Measurements from ENCODE around the gene KDM2A. TPM values are rescaled to one million over a fixed set of nuclear protein-coding genes. Genes with fewer than 3 reads are reported as not detected.

The KDM2A gene
- total RNA-seq, 6 experiments from 2014 or later = 23.8 to 37.1 (median 33.4) TPM

DNA sequence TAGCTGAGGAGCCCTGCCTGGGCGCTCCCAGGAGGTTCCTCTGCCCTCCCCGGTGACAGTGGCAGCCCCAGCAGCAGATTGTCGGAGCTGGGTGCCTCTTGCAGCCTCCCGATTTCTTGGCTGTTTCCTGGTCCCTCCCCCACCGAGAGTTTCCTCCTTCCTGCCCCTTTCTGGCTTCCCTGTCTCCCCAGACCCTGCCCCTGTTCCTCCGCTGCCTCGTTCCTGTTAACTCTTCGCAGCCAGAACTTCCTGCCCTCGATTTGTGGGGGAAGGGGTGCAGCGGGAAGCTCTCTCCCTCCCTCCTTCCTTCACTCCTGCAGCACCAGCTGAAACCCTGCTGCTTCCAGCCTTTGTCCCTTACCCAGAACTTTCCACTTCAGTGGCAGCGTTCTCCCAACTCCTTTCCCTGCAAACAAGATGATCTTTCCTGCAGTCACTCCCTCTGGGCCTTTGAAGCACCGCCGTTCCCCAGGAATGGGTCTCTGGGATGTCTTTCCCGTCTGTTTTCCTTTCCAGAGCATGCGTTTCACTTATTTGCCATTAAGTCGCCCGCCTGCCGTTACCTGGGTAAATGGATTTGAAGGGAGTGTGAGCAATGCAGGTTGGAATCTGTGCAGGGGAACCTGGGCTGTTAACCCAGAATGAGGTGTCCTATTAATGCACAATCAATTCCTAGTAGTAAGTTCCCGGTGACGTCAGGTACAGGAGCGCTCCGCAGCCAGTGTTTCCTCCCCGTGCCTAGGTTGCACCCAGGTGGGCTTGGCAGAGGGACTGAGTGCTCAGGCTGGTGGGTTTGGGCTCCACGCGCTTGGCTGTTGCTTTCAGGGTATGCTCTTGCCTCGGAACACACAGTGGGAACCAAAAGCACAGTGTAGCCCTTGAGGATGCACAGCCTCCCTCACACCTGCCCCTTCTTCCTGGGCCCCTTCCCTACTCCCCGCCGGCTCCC is 151.5 kb downstream of the KDM2A start:
- intact Hi-C loops (cut with DNase I) = loop anchor here in 1 of 2 donors (5.0 to 10.0 kb wide), 2 partner anchors 37 to 114 kb away; no protein-coding TSS in a partner anchor
- Histone ChIP-seq H3K4me3 (peak overlapping the region; percentile 13 to 31 (median 15)), H3K4me1 (peaks cover 0 to 48% (median 14%) of the 10 kb centered on the region in 4 donors), H3K27ac (peak overlapping the region; percentile 30 to 90 (median 30)), H3K9me3 (no peaks in the 10 kb centered on the region), H3K27me3 (no peaks in the 10 kb centered on the region), H3K36me3 (no peaks in the 10 kb centered on the region)
- TF ChIP-seq, protein P1, sequence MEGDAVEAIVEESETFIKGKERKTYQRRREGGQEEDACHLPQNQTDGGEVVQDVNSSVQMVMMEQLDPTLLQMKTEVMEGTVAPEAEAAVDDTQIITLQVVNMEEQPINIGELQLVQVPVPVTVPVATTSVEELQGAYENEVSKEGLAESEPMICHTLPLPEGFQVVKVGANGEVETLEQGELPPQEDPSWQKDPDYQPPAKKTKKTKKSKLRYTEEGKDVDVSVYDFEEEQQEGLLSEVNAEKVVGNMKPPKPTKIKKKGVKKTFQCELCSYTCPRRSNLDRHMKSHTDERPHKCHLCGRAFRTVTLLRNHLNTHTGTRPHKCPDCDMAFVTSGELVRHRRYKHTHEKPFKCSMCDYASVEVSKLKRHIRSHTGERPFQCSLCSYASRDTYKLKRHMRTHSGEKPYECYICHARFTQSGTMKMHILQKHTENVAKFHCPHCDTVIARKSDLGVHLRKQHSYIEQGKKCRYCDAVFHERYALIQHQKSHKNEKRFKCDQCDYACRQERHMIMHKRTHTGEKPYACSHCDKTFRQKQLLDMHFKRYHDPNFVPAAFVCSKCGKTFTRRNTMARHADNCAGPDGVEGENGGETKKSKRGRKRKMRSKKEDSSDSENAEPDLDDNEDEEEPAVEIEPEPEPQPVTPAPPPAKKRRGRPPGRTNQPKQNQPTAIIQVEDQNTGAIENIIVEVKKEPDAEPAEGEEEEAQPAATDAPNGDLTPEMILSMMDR (IDR thresholded peaks at IDR 0.05) = no peak
- TF ChIP-seq POLR2A (IDR thresholded peaks at IDR 0.05) = peak; percentile 1
- WGBS (ENCODE audit: insufficient coverage, low coverage, low lambda C conversion rate, missing lambda C conversion rate) = 36% methylated on average over 16 of the region's 28 CpGs
- peak; percentile 2 to 6 (median 6) for ATAC-seq
- DNase-seq = peak in 2 of 3 donors; percentile 56 to 70

DNA sequence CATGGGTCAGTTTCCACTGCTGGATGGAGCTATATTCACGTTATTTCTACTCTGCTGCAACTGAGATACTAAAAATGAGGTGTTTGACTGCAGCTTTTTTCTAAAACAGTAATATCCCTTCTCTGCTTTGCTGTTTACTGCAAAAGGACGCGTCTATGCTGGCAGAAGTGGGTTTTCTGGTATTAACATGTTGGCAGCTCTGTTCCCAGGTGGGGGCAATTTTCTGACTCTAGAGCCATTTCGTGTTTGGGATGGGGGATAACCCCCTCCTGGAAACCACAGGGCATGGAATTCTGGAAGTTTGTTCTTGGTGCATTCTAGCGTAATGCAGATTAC is 152.1 kb downstream of the KDM2A start:
- peak overlapping the region in 1 of 3 donors; percentile 31 for H3K4me3 ChIP-seq
- intact Hi-C loops (cut with DNase I) = loop anchor here in 1 of 2 donors (5.0 to 10.0 kb wide), 2 partner anchors 36 to 114 kb away; no protein-coding TSS in a partner anchor
- ATAC-seq = no peak
- H3K27ac ChIP-seq = peak overlapping the region in 1 of 3 donors; percentile 90
- no peaks in the 10 kb centered on the region for H3K36me3 ChIP-seq
- TF ChIP-seq, protein P1 (IDR thresholded peaks at IDR 0.05) = no peak
- no peak for TF ChIP-seq POLR2A (IDR thresholded peaks at IDR 0.05)
- DNase-seq = no peak
- H3K4me1 ChIP-seq = peaks cover 0 to 48% (median 12%) of the 10 kb centered on the region in 4 donors
- no peaks in the 10 kb centered on the region for H3K27me3 ChIP-seq
- H3K9me3 ChIP-seq = no peaks in the 10 kb centered on the region
- WGBS (ENCODE audit: insufficient coverage, low coverage, low lambda C conversion rate, missing lambda C conversion rate) = 42% methylated on average over 4 of the region's 5 CpGs

- intact Hi-C loops (cut with DNase I) = loop anchor here in 1 of 2 donors (5.0 to 10.0 kb wide), 2 partner anchors 36 to 113 kb away; no protein-coding TSS in a partner anchor
- ATAC-seq (no peak), DNase-seq (peak; percentile 30 to 58 (median 43))
- Histone ChIP-seq H3K27me3 (no peaks in the 10 kb centered on the region), H3K36me3 (no peaks in the 10 kb centered on the region), H3K4me1 (peaks cover 0 to 54% (median 12%) of the 10 kb centered on the region in 4 donors), H3K4me3 (no peak overlapping the region), H3K27ac (peak overlapping the region in 1 of 3 donors; percentile 62), H3K9me3 (no peaks in the 10 kb centered on the region)
- TF ChIP-seq, protein P1 (IDR thresholded peaks at IDR 0.05) = no peak
- TF ChIP-seq POLR2A (IDR thresholded peaks at IDR 0.05) = no peak
- WGBS (ENCODE audit: insufficient coverage, low coverage, low lambda C conversion rate, missing lambda C conversion rate) = 85% methylated on average over 2 of the region's 19 CpGs
These were observed 152.7 kb downstream of the KDM2A start for GRCh38 chr11:67271541-67272284.
